Right lobe of liver (tissue), 4 donors: ENCODE results near the gene ZNG1A.
"Not testable (repeated sequence)": the region's sequence is repeated elsewhere in the genome, so short reads cannot be mapped to it uniquely, and the experiment has no call there.

Experiments
- CTCF ChIP-seq, 4 donors: fragments of 200-600 bp in 3 of 4; fragments of 450-650 bp in 1 of 4; IDR thresholded peaks; one replicate each; pipeline versions ENCODE4 v1.5.1 to v1.8.0; 2016 to 2022; ENCODE audit warnings: antibody characterized with exemption in 4 of 4, mild to moderate bottlenecking in 2 of 4
- POLR2A ChIP-seq: fragments of 450-650 bp; IDR thresholded peaks from one replicate; pipeline ENCODE4 v1.6.1; 2017; ENCODE audit warnings: antibody characterized with exemption, mild to moderate bottlenecking
- donor health status: DM: no; HTN: no; CAD: no.
- donor health status: DM: no; HTN: no; CAD: no.
- donor health status: DM: no; HTN: yes; CAD: no.

DNA sequence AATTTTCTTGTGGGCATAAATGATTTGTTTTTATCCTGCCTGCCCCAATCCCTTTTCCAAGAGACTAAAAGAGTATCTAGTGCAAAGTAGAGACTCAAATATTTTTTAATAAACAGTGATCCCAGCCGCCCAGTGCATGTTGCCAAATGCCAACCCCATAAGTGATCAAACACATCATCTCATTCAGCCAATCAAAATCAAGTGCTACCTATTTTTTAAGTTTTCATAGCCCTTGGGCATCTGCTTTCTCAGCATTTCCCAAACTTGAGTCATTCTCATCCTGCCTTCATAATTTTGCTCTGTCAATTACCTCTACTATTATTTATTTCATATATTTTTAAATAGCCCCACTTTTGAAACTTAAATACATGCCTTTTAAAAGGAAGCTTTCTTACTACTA lies 88.0 kb downstream of the ZNG1A start:
- not testable (repeated sequence) for TF ChIP-seq CTCF (IDR thresholded peaks at IDR 0.05); POLR2A
